ENCODE results near the gene PLXDC2.

PLXDC2 gene

GRCh38 chr10:20276127-20276979 is 460.1 kb downstream of the PLXDC2 start:
- peak overlapping the region; percentile 84 for H3K27ac Mint-ChIP-seq
- no peak overlapping the region for H3K4me3 Mint-ChIP-seq
- peaks cover 2% of the 10 kb centered on the region for H3K27me3 Mint-ChIP-seq (ENCODE audit: low read depth, poor library complexity)
- H3K4me1 Mint-ChIP-seq, result peaks cover 18% of the 10 kb centered on the region
- peaks cover 17% of the 10 kb centered on the region for H3K36me3 Mint-ChIP-seq (ENCODE audit: low read depth)
- TF ChIP-seq, protein P1, sequence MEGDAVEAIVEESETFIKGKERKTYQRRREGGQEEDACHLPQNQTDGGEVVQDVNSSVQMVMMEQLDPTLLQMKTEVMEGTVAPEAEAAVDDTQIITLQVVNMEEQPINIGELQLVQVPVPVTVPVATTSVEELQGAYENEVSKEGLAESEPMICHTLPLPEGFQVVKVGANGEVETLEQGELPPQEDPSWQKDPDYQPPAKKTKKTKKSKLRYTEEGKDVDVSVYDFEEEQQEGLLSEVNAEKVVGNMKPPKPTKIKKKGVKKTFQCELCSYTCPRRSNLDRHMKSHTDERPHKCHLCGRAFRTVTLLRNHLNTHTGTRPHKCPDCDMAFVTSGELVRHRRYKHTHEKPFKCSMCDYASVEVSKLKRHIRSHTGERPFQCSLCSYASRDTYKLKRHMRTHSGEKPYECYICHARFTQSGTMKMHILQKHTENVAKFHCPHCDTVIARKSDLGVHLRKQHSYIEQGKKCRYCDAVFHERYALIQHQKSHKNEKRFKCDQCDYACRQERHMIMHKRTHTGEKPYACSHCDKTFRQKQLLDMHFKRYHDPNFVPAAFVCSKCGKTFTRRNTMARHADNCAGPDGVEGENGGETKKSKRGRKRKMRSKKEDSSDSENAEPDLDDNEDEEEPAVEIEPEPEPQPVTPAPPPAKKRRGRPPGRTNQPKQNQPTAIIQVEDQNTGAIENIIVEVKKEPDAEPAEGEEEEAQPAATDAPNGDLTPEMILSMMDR (IDR thresholded peaks at IDR 0.05), result no peak
- no peaks in the 10 kb centered on the region for H3K9me3 Mint-ChIP-seq
- DNase-seq, result no peak

DNA sequence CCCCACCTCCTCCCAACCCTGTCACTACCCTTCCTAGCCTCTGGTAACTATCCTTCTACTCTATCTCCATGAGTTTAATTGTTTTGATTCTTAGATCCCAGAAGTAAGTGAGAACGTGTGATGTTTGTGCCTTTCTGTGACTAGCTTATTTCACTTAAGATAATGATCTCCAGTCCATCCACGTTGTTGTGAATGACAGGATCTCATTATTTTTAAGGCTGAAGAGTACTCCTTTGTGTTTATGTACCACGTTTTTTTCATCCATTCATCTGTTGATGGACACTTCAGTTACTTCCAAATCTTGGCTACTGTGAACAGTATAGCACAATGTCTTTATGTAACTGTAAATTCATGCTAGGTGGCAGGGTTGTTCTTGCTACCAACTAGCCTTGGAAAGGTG is 461.6 kb downstream of the PLXDC2 start:
- DNase-seq, result no peak
- Mint-ChIP-seq H3K36me3 (ENCODE audit: low read depth) (peaks cover 17% of the 10 kb centered on the region), H3K27me3 (ENCODE audit: low read depth, poor library complexity) (no peaks in the 10 kb centered on the region), H3K27ac (no peak overlapping the region), H3K4me3 (no peak overlapping the region), H3K4me1 (peaks cover 13% of the 10 kb centered on the region), H3K9me3 (no peaks in the 10 kb centered on the region)
- TF ChIP-seq, protein P1 (IDR thresholded peaks at IDR 0.05), result no peak

DNA sequence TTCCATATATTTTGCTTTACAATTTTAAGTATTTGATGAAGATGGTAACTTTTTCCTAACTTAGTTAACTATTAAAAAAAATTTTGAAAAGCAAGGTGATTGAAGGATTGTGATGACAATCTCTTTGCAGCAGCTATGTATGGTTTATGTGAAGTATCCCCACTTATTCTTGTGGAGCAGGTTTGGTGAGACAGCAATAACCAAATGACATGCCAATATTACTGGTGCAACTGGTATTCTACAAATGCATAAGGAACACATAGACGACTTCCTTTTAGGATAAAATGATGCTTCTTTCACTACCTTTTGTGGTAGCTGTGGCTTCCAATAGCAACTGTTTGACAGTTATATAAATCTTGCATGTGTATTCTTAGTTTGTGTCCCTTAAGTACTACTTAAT is 465.3 kb downstream of the PLXDC2 start:
- Mint-ChIP-seq H3K9me3 (no peaks in the 10 kb centered on the region), H3K4me1 (peaks cover 2% of the 10 kb centered on the region), H3K27ac (no peak overlapping the region), H3K27me3 (ENCODE audit: low read depth, poor library complexity) (no peaks in the 10 kb centered on the region), H3K4me3 (no peak overlapping the region), H3K36me3 (ENCODE audit: low read depth) (peaks cover 18% of the 10 kb centered on the region)
- no peak for DNase-seq
- TF ChIP-seq, protein P1 (IDR thresholded peaks at IDR 0.05), result no peak

DNA sequence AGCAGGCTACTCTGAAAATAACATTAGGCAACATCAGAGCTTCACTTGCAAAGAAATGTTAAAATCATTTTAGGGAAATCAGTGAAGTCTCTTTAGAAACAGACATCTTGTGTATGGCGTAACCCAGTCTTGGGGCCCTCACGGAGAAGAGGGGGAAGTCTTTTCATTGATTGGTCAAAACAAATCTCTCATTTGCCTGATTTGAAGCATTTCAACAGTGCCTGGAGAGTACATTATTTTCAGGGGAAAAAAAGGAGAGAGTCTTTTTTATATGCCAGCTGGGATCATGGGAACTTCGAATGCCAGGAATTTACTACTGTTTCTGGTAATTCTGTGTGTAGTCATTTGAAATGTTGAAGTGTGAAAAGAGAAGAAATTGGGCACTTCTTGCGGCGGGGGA is 471.4 kb downstream of the PLXDC2 start:
- H3K27me3 Mint-ChIP-seq (ENCODE audit: low read depth, poor library complexity), result no peaks in the 10 kb centered on the region
- DNase-seq, result no peak
- H3K36me3 Mint-ChIP-seq (ENCODE audit: low read depth), result peaks cover 7% of the 10 kb centered on the region
- peaks cover 5% of the 10 kb centered on the region for H3K4me1 Mint-ChIP-seq
- peaks cover 8% of the 10 kb centered on the region for H3K9me3 Mint-ChIP-seq
- H3K4me3 Mint-ChIP-seq, result no peak overlapping the region
- peak overlapping the region; percentile 44 for H3K27ac Mint-ChIP-seq
- TF ChIP-seq, protein P1 (IDR thresholded peaks at IDR 0.05), result no peak

- H3K4me3 Mint-ChIP-seq, result no peak overlapping the region
- H3K27me3 Mint-ChIP-seq (ENCODE audit: low read depth, poor library complexity), result no peaks in the 10 kb centered on the region
- H3K4me1 Mint-ChIP-seq, result peaks cover 5% of the 10 kb centered on the region
- peaks cover 8% of the 10 kb centered on the region for H3K9me3 Mint-ChIP-seq
- H3K27ac Mint-ChIP-seq, result no peak overlapping the region
- TF ChIP-seq, protein P1 (IDR thresholded peaks at IDR 0.05), result no peak
- no peak for DNase-seq
- peaks cover 7% of the 10 kb centered on the region for H3K36me3 Mint-ChIP-seq (ENCODE audit: low read depth)
Observed at GRCh38 chr10:20288060-20288459, 471.8 kb downstream of the PLXDC2 start.
